IMR-90 (cell line): Measurements from ENCODE around the gene SCN8A. TPM values are rescaled to one million over a fixed set of nuclear protein-coding genes. Genes with fewer than 3 reads are reported as not detected.

Experiments used
- ATAC-seq: fragments of 200-7000 bp; cut with Tn5 transposase; 2 replicates; pipeline ENCODE4 v1.9.1; 2020; ENCODE audit warnings: low read depth, mild to moderate bottlenecking, moderate library complexity
- BruUV-seq: library from RNA; stranded (reverse); fragments of 400-500 nt; replicated peaks from 2 replicates; lab custom pipeline; 2021; lab: Mats Ljungman, UMichigan
- CTCF ChIA-PET: fragments of 300-600 bp; formaldehyde crosslinking; extraction: SDS; loops from one replicate; lab custom pipeline; 2021; ENCODE audit warnings: antibody characterized with exemption; lab: Yijun Ruan, JAX
- POLR2A ChIA-PET: fragments of 300-600 bp; sonication (Branson Sonifier 250); formaldehyde crosslinking; loops from one replicate; lab custom pipeline; 2022; ENCODE audit warnings: antibody characterized with exemption; ENCODE audit not compliant: unreplicated experiment; lab: Charles Lee
- DNase-seq: peaks from one replicate; pipeline ENCODE4 v3.0.0; 2013
- H2AFZ ChIP-seq: replicated peaks from 2 replicates; pipeline ENCODE3; 2013; ENCODE audit warnings: low read length, mild to moderate bottlenecking; ENCODE audit not compliant: poor library complexity
- H2AK5ac ChIP-seq: 2 replicates; pipeline ENCODE4 v1.6.1; 2013; ENCODE audit warnings: low read depth, low read length, inconsistent platforms
- H2AK9ac ChIP-seq: replicated peaks from 2 replicates; pipeline ENCODE3; 2013; ENCODE audit warnings: mild to moderate bottlenecking, low read depth, low read length, moderate library complexity; ENCODE audit not compliant: poor library complexity
- H2BK120ac ChIP-seq: 2 replicates; pipeline ENCODE4 v1.6.1; 2013; ENCODE audit warnings: low read depth, low read length, inconsistent platforms
- H2BK15ac ChIP-seq: 3 replicates; pipeline ENCODE4 v1.6.1; 2013; ENCODE audit warnings: low read depth, low read length, inconsistent platforms
- H2BK20ac ChIP-seq: 2 replicates; pipeline ENCODE4 v1.6.1; 2013; ENCODE audit warnings: low read depth, mild to moderate bottlenecking, inconsistent platforms, low read length, moderate library complexity
- H2BK5ac ChIP-seq: 2 replicates; pipeline ENCODE4 v1.6.1; 2013; ENCODE audit warnings: mild to moderate bottlenecking, low read depth, low read length, inconsistent platforms; ENCODE audit not compliant: poor library complexity, severe bottlenecking
- H3K14ac ChIP-seq: replicated peaks from 2 replicates; pipeline ENCODE4 v1.6.1; 2013; ENCODE audit warnings: low read depth, low read length, inconsistent platforms
- H3K18ac ChIP-seq: 2 replicates; pipeline ENCODE4 v1.6.1; 2013; ENCODE audit warnings: low read depth, low read length, control low read depth
- H3K23ac ChIP-seq: 2 replicates; pipeline ENCODE4 v1.6.1; 2013; ENCODE audit warnings: low read depth, low read length, inconsistent platforms
- H3K27ac ChIP-seq: 2 replicates; pipeline ENCODE4 v1.5.1; 2013; ENCODE audit warnings: mild to moderate bottlenecking, control low read depth, low read length; ENCODE audit not compliant: insufficient read depth
- H3K27me3 ChIP-seq: 2 replicates; pipeline ENCODE4 v1.6.1; 2013; ENCODE audit warnings: low read length; ENCODE audit not compliant: control insufficient read depth, insufficient read depth
- H3K36me3 ChIP-seq: 2 replicates; pipeline ENCODE4 v1.6.1; 2013; ENCODE audit warnings: low read length, mixed read lengths; ENCODE audit not compliant: control insufficient read depth, insufficient read depth
- H3K4ac ChIP-seq: 2 replicates; pipeline ENCODE4 v1.6.1; 2013; ENCODE audit warnings: low read depth, low read length, inconsistent platforms
- H3K4me1 ChIP-seq: 2 replicates; pipeline ENCODE4 v1.6.1; 2013; ENCODE audit warnings: low read length, mixed read lengths; ENCODE audit not compliant: control insufficient read depth, insufficient read depth
- H3K4me2 ChIP-seq: 2 replicates; pipeline ENCODE4 v1.6.1; 2013; ENCODE audit warnings: low read depth, mild to moderate bottlenecking, control low read depth, low read length, moderate library complexity
- H3K4me3 ChIP-seq: 2 replicates; pipeline ENCODE4 v1.5.1; 2013; ENCODE audit warnings: low read depth, mild to moderate bottlenecking, control low read depth, low read length, moderate library complexity; ENCODE audit not compliant: insufficient read depth
- H3K56ac ChIP-seq: 2 replicates; pipeline ENCODE4 v1.6.1; 2013; ENCODE audit warnings: low read length, inconsistent platforms; ENCODE audit not compliant: insufficient read depth; ENCODE audit errors: extremely low read depth
- H3K79me1 ChIP-seq, 2 experiments: 2 replicates each; pipeline ENCODE4 v1.6.1; 2013; ENCODE audit warnings: low read length in 2 of 2, inconsistent platforms in 1 of 2, low read depth in 1 of 2
- H3K9ac ChIP-seq: 2 replicates; pipeline ENCODE4 v1.6.1; 2013; ENCODE audit warnings: low read depth, low read length, control low read depth
- H3K9me1 ChIP-seq: 2 replicates; pipeline ENCODE4 v1.6.1; 2013; ENCODE audit warnings: low read length, inconsistent platforms; ENCODE audit not compliant: insufficient read depth
- H3K9me3 ChIP-seq: 2 replicates; pipeline ENCODE4 v1.6.1; 2013; ENCODE audit warnings: low read length; ENCODE audit not compliant: control insufficient read depth, insufficient read depth
- H4K20me1 ChIP-seq: 2 replicates; pipeline ENCODE4 v1.6.1; 2013; ENCODE audit warnings: low read length, inconsistent platforms; ENCODE audit not compliant: insufficient read depth
- H4K5ac ChIP-seq: 2 replicates; pipeline ENCODE4 v1.6.1; 2013; ENCODE audit warnings: mild to moderate bottlenecking, low read depth, low read length, control low read depth
- H4K8ac ChIP-seq, 2 experiments: 2 replicates each; pipeline ENCODE4 v1.6.1; 2013; ENCODE audit warnings: low read depth in 2 of 2, low read length in 2 of 2, control low read depth in 1 of 2, inconsistent platforms in 1 of 2
- H4K91ac ChIP-seq: 2 replicates; pipeline ENCODE4 v1.6.1; 2013; ENCODE audit warnings: low read depth, low read length, inconsistent platforms; ENCODE audit not compliant: insufficient read depth
- BHLHE40 ChIP-seq: fragments of 150-350 bp; IDR thresholded peaks from 2 replicates; pipeline ENCODE4 v1.6.1; 2016; ENCODE audit warnings: mild to moderate bottlenecking, low read depth, low read length
- CEBPB ChIP-seq: IDR thresholded peaks from 2 replicates; pipeline ENCODE4 v1.6.1; 2012; ENCODE audit warnings: low read depth, low read length, improper control_type of control experiment
- CTCF ChIP-seq: conservative IDR thresholded peaks from 2 replicates; pipeline ENCODE4 v1.5.1; 2012; ENCODE audit warnings: mild to moderate bottlenecking, low read depth, low read length, improper control_type of control experiment
- FOS ChIP-seq: fragments of 150-350 bp; IDR thresholded peaks from 2 replicates; pipeline ENCODE4 v1.6.1; 2016; ENCODE audit warnings: low read depth, low read length
- WGBS, 2 experiments: methylation state at CpG; one replicate each; pipeline versions ENCODE4 v1.1.5 to v1.1.7; 2013; ENCODE audit warnings: missing lambda C conversion rate in 2 of 2; ENCODE audit not compliant: insufficient read length in 1 of 2; ENCODE audit errors: extremely low coverage in 2 of 2; 5-methylcytosine and 5-hydroxymethylcytosine counted together
- dilution Hi-C: fragments of 300-500 bp; cut with HindIII; formaldehyde crosslinking; loops from one replicate; pipeline ENCODE4 v1.14.3; 2018; ENCODE audit warnings: low sequenced_read_pairs; ENCODE audit not compliant: unreplicated experiment
- in situ Hi-C: fragments of 300-500 bp; cut with MboI; formaldehyde crosslinking; loops from 3 replicates; pipeline ENCODE4 v1.14.3; 2019; ENCODE audit warnings: low sequenced_read_pairs, inconsistent platforms, mixed read lengths
- intact Hi-C: fragments of 100-400 bp; cut with micrococcal nuclease; formaldehyde crosslinking; loops from 2 replicates; pipeline ENCODE4 v1.10.0; 2022
- polyA plus RNA-seq, 3 experiments: library from polyadenylated mRNA; depleted of rRNA; stranded (reverse); fragments of >200 nt; gene quantifications; 2 replicates each; pipeline ENCODE4 v1.2.3, GENCODE V29; 2012; ENCODE audit warnings: low replicate concordance in 1 of 3
- total RNA-seq: library from RNA; depleted of rRNA; stranded (reverse); fragments of >200 nt; gene quantifications from 2 replicates; pipeline ENCODE4 v1.2.3, GENCODE V29; 2012

SCN8A gene
- total and polyA plus RNA-seq, 2 of the 4 experiments (the other 2 are of a cell fraction): 6.9 to 19.7 TPM

- Histone ChIP-seq H2AK5ac (peak overlapping the region; percentile 64; the same call in 1 of the 2 replicates), H3K23ac (no peak overlapping the region), H3K14ac (no peak overlapping the region), H3K36me3 (no peaks in the 10 kb centered on the region), H3K4me2 (peak overlapping the region; percentile 23; the same call in 1 of the 2 replicates), H3K9me1 (no peaks in the 10 kb centered on the region; the same call in 1 of the 2 replicates), H3K4me3 (peak overlapping the region; percentile 54), H2BK20ac (no peak overlapping the region), H3K79me1 (0 out of 4 replicates have a peak, but pooled peaks cover 0 to 2% of the 10 kb centered on the region in 2 experiments), H3K4me1 (peaks cover 6% of the 10 kb centered on the region; the same call in 1 of the 2 replicates), H3K4ac (no peak overlapping the region; the same call in 1 of the 2 replicates), H4K8ac (peak overlapping the region in 1 of 2 experiments; percentile 63; a peak in 3 of 4 replicates), H2AFZ (peak overlapping the region; percentile 88), H3K27ac (no peak overlapping the region), H4K91ac (no peak overlapping the region), H3K9ac (no peak overlapping the region), H3K56ac (no peak overlapping the region), H3K18ac (no peak overlapping the region), H3K27me3 (no peaks in the 10 kb centered on the region; the same call in 1 of the 2 replicates), H2BK5ac (no peak overlapping the region), H4K5ac (peak overlapping the region; percentile 67; the same call in 1 of the 2 replicates), H2AK9ac (no peak overlapping the region), H3K9me3 (no peaks in the 10 kb centered on the region), H2BK120ac (peak overlapping the region; percentile 2; the same call in 1 of the 2 replicates), H4K20me1 (no peaks in the 10 kb centered on the region; the same call in 1 of the 2 replicates), H2BK15ac (no peak overlapping the region; the same call in 2 of the 3 replicates)
- dilution Hi-C loops (no loop called here), in situ Hi-C loops (no loop called here), intact Hi-C loops (loop anchor here (2.0 to 5.0 kb wide), 3 partner anchors 222 to 389 kb away; partner anchors contain the start of genes SCN8A and SLC4A8)
- DNase-seq (no peak), ATAC-seq (no peak)
- CTCF ChIA-PET: no interaction called here
- POLR2A ChIA-PET: no interaction called here
- no TSS peak for BruUV-seq
- WGBS, 2 experiments: 24% methylated on average over 27 of the region's 34 CpGs; no CpG with 5 or more reads in 1 of the 2 experiments
- TF ChIP-seq CTCF: no peak
- TF ChIP-seq BHLHE40: no peak
- TF ChIP-seq CEBPB: no peak
- TF ChIP-seq FOS: no peak
Observed at GRCh38 chr12:51813931-51814310, 222.9 kb downstream of the SCN8A start.
